Ascending aorta (tissue), 2 donors: ENCODE results near the gene OSTC. TPM values are rescaled to one million over a fixed set of nuclear protein-coding genes. Genes with fewer than 3 reads are reported as not detected.
A peak's percentile ranks its signal among the peaks of the same experiment; 100 is the strongest.

Source experiments
- DNase-seq, 2 donors: peaks; one replicate each; pipeline ENCODE4 v3.0.0-alpha.2; 2019; ENCODE audit warnings: low spot score in 2 of 2
- H3K27ac ChIP-seq, 2 donors: fragments of 200-600 bp; sonication (generic); one replicate each; pipeline ENCODE4 v1.5.1; 2016 to 2017; ENCODE audit warnings: mild to moderate bottlenecking in 1 of 2
- H3K27me3 ChIP-seq: fragments of 200-600 bp; sonication (generic); one replicate; pipeline ENCODE4 v1.5.1; 2017
- H3K36me3 ChIP-seq, 2 donors: fragments of 200-600 bp; sonication (generic); one replicate each; pipeline ENCODE4 v1.5.1; 2016
- H3K4me1 ChIP-seq, 2 donors: fragments of 200-600 bp; sonication (generic); one replicate each; pipeline ENCODE4 v1.5.1; 2016 to 2017; ENCODE audit warnings: mild to moderate bottlenecking in 1 of 2
- H3K4me3 ChIP-seq, 2 donors: fragments of 200-600 bp; sonication (generic); one replicate each; pipeline ENCODE4 v1.5.1; 2016 to 2017; ENCODE audit warnings: mild to moderate bottlenecking in 1 of 2
- H3K9me3 ChIP-seq, 2 donors: fragments of 200-600 bp; sonication (generic); one replicate each; pipeline ENCODE4 v1.5.1; 2016
- intact Hi-C: fragments of 100-400 bp; cut with DNase I; formaldehyde crosslinking; loops from one replicate; pipeline ENCODE4 v1.15.1; 2023
- total RNA-seq: library from RNA; depleted of rRNA; stranded (reverse); fragments of >200 nt; gene quantifications from one replicate; pipeline ENCODE4 v1.1.0, GENCODE V29; 2016
- TF ChIP-seq, protein P1 (sequence below), 3 experiments: fragments of 200-600 bp in 2 of 3; fragments of 450-650 bp in 1 of 3; sonication (generic) in 2 of 3; IDR thresholded peaks; one replicate each; pipeline ENCODE4 v1.5.1; 2016 to 2019; ENCODE audit warnings: antibody characterized with exemption in 3 of 3, mild to moderate bottlenecking in 1 of 3, moderate library complexity in 1 of 3

The OSTC gene
- total RNA-seq, 1 donor from 2014 or later, result 50.4 TPM

DNA sequence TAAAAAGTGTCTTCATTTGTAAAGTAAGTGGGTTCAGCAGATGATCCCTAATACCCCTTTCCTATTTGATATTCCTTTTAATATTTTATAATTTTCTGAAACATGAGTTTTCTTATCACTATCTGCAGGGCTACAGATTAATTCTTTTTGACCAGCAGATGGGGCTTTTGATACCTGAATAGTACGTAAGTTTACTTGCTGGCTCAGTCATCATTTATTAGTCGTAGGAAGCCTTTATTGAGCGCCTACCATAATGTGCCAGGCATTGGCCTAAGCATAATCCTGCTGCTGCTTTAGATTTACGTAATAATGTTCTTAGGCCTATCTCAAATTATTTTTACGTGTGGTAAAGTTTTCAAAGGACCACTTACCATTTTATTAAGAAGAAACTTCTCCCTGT is 33.1 kb downstream of the OSTC start:
- intact Hi-C loops, result loop anchor here (5.0 kb wide), 1 partner anchor 724 kb away; no protein-coding TSS in a partner anchor
- H3K4me1 ChIP-seq, result no peaks in the 10 kb centered on the region
- H3K27ac ChIP-seq, result no peak overlapping the region
- no peaks in the 10 kb centered on the region for H3K36me3 ChIP-seq
- H3K27me3 ChIP-seq, result no peaks in the 10 kb centered on the region
- H3K9me3 ChIP-seq, result no peaks in the 10 kb centered on the region
- H3K4me3 ChIP-seq, result no peak overlapping the region
- DNase-seq, result no peak
- TF ChIP-seq, protein P1, sequence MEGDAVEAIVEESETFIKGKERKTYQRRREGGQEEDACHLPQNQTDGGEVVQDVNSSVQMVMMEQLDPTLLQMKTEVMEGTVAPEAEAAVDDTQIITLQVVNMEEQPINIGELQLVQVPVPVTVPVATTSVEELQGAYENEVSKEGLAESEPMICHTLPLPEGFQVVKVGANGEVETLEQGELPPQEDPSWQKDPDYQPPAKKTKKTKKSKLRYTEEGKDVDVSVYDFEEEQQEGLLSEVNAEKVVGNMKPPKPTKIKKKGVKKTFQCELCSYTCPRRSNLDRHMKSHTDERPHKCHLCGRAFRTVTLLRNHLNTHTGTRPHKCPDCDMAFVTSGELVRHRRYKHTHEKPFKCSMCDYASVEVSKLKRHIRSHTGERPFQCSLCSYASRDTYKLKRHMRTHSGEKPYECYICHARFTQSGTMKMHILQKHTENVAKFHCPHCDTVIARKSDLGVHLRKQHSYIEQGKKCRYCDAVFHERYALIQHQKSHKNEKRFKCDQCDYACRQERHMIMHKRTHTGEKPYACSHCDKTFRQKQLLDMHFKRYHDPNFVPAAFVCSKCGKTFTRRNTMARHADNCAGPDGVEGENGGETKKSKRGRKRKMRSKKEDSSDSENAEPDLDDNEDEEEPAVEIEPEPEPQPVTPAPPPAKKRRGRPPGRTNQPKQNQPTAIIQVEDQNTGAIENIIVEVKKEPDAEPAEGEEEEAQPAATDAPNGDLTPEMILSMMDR (IDR thresholded peaks at IDR 0.05), result peak in 1 of 3 experiments; percentile 35

DNA sequence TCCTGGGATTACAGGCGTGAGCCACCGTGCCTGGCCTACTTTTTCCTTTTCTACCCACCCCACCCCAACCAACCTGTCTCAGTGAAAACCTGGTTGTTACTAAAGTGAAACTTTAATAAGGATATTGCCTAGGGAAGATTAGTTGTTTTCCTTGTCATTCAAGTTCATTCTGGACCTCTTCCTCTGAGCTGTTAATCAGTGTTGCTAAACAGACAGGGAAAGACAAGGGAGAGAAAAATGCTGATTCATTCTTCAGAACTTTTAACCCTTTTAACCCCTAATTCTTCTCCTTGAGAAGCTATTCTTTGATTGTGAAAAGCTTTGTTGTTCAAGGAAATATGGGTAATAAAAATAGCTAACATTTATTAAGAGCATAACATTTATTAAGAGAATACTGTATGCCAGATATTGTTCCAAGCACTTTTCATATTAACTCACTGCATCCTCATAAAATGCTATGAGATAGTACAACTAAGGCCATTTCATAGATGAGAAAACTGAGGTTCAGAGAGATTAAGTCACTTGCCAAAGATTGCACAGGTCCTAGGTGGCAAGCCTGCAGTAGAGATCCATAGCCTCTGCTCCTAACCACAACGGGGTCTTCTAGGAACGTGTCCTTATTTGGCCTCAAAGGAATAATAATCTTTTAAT is 34.8 kb downstream of the OSTC start:
- intact Hi-C loops, result no loop called here
- no peak overlapping the region for H3K27ac ChIP-seq
- TF ChIP-seq, protein P1 (IDR thresholded peaks at IDR 0.05), result no peak
- H3K36me3 ChIP-seq, result no peaks in the 10 kb centered on the region
- no peaks in the 10 kb centered on the region for H3K4me1 ChIP-seq
- no peaks in the 10 kb centered on the region for H3K9me3 ChIP-seq
- no peak overlapping the region for H3K4me3 ChIP-seq
- no peak for DNase-seq
- H3K27me3 ChIP-seq, result no peaks in the 10 kb centered on the region

DNA sequence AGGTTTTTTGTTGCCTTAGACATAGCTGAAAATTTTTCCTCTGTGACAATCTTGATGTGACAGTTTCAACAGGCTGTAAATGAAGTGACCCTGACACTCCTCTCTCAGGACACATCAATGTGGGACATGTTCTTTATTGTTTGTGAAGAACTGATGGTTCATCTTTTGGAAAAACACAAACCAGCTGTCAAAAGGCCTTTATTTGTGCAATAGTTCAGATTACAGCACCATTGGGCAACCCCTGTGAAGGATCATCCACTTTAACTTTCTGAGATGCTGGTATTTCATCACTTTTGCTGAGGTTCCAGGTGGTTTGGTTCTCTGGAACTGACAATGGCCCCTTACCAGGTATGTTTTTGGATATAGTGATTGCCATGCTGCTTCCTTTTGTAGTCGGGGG is 40.3 kb downstream of the OSTC start:
- H3K4me3 ChIP-seq, result no peak overlapping the region
- intact Hi-C loops, result no loop called here
- H3K9me3 ChIP-seq, result no peaks in the 10 kb centered on the region
- H3K27me3 ChIP-seq, result no peaks in the 10 kb centered on the region
- no peak overlapping the region for H3K27ac ChIP-seq
- H3K36me3 ChIP-seq, result no peaks in the 10 kb centered on the region
- H3K4me1 ChIP-seq, result no peaks in the 10 kb centered on the region
- TF ChIP-seq, protein P1 (IDR thresholded peaks at IDR 0.05), result no peak
- DNase-seq, result no peak

DNA sequence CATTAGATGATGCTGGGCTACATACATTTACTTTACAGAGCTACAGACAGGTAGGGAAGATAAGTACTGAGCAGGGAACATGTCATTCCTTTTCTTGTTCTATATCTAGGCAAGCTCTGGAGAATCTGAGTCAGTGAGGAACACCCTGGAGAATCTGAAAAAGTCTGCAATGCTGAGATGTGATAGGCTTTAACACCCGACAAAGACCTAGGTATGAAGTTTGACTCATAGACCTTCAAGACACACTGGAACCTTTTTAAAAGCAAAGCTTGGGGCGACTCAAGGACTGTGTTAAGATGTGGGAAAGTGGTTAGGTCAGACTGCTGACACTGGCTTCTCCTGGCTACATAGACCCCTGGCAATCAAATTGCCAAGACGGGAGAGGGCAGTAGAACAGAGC is 42.8 kb downstream of the OSTC start:
- DNase-seq, result no peak
- H3K4me1 ChIP-seq, result no peaks in the 10 kb centered on the region
- intact Hi-C loops, result no loop called here
- H3K9me3 ChIP-seq, result no peaks in the 10 kb centered on the region
- no peak overlapping the region for H3K27ac ChIP-seq
- no peaks in the 10 kb centered on the region for H3K27me3 ChIP-seq
- no peaks in the 10 kb centered on the region for H3K36me3 ChIP-seq
- no peak overlapping the region for H3K4me3 ChIP-seq
- TF ChIP-seq, protein P1 (IDR thresholded peaks at IDR 0.05), result no peak

DNA sequence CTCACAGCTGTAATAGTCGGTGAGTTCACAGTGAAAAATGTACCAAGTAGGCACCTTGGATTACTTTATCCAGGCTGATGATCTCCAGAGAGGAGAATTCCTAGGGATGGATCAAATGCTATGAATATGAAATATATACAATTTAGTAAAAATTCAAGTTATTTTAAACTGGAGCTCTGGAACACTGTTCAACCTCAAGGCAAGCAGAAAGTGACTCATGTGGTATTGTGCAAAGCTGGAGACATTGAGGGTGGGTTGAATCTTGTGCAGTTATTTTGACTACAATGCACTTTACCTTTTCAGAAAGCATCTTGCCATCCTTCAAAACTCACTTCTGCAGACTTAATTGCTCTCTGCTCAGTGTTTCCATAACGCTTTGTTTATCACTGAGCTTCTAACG is 43.4 kb downstream of the OSTC start:
- no peaks in the 10 kb centered on the region for H3K9me3 ChIP-seq
- no peaks in the 10 kb centered on the region for H3K36me3 ChIP-seq
- TF ChIP-seq, protein P1 (IDR thresholded peaks at IDR 0.05), result no peak
- intact Hi-C loops, result no loop called here
- H3K27me3 ChIP-seq, result no peaks in the 10 kb centered on the region
- no peaks in the 10 kb centered on the region for H3K4me1 ChIP-seq
- no peak overlapping the region for H3K27ac ChIP-seq
- no peak for DNase-seq
- H3K4me3 ChIP-seq, result no peak overlapping the region

DNA sequence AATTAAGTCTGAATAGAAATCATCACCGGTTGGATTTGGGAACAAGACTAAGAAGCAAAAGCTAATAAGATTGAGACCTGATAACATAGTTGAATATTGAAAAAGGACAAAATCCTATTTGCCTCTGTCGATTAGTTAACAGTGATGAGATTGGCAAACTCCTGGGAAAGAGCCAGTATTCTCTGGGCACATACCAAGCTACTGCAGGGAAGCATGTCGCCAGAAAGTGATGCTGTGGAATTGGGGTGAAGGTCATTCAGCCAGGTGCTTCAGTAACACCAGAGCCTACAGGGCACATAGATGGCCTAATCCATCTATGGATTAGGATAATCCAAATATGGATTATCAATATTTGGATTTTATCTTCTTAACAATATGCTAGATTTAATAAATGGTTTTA is 44.0 kb downstream of the OSTC start:
- H3K36me3 ChIP-seq, result no peaks in the 10 kb centered on the region
- intact Hi-C loops, result no loop called here
- TF ChIP-seq, protein P1 (IDR thresholded peaks at IDR 0.05), result no peak
- no peaks in the 10 kb centered on the region for H3K9me3 ChIP-seq
- DNase-seq, result no peak
- no peaks in the 10 kb centered on the region for H3K27me3 ChIP-seq
- H3K27ac ChIP-seq, result no peak overlapping the region
- no peak overlapping the region for H3K4me3 ChIP-seq
- H3K4me1 ChIP-seq, result no peaks in the 10 kb centered on the region
